ENCODE results near the gene GCN1. TPM values are rescaled to one million over a fixed set of nuclear protein-coding genes. Genes with fewer than 3 reads are reported as not detected.

Gene GCN1
- total RNA-seq, 1 experiment from 2014 or later = 181 TPM

DNA sequence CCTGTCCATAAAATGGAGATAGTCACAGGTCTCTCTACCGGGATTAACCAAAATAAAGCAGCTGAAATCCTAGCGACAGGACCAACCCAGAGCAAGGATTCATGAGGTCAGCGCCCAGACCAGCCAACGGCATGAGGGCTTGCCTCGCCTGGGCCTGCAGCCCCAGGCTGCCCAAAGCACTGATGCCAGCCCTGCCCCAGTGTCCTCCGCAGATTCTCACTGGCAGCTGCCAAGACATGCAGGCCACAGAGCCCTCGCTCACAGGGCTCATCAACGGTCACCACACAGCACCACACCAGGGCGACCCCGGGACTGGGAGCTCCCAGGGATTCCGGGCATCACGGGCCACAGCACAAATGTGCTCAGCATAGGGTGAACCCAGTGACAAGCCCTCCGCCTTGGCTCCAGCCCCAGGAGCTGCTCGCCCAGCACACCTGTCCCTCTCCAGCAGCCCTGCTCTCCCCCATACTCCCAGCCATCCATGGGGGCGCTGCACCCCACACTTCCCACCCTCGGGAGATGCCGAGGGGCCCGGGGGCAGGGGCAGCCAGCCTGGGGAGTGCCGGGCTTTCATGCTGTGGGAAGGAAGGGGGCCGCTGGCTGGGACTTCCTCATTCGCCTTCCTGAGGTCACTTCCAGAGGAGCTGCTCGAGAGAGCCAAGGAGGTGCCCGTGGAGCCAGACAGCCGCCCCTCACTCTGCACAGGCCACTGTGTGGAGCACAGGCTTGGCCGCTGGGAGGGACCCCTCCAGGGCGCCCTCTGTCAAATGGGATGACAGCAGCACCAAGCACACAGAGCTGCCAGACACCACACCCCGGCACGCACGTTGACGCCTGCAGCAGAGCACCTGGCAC lies 92.1 kb downstream of the GCN1 start:
- Mint-ChIP-seq H3K9me3 (no peaks in the 10 kb centered on the region), H3K27ac (no peak overlapping the region), H3K4me3 (no peak overlapping the region), H3K4me1 (peaks cover 21% of the 10 kb centered on the region), H3K27me3 (ENCODE audit: low read depth) (no peaks in the 10 kb centered on the region), H3K36me3 (peaks cover 27% of the 10 kb centered on the region)
- ChIA-PET CTCF (interaction anchor here (0.8 to 2.0 kb wide), 8 partner anchors 8 to 200 kb away, joined by 3 to 9 read pairs (median 3); partner anchors contain the start of genes BICDL1, PXN and SIRT4), POLR2A (interaction anchor here (0.5 to 1.2 kb wide), 3 partner anchors 10 to 378 kb away, joined by 3 to 6 read pairs (median 3); partner anchors contain the start of gene RAB35)
- ATAC-seq (peak; percentile 60), DNase-seq (ENCODE audit: low spot score) (peak; percentile 35)
- 0 out of 2 replicates have a peak, but pooled peaks have one; percentile 29 for TF ChIP-seq FOXP1 (CRISPR knock-in tag; IDR thresholded peaks at IDR 0.05; ENCODE audit: borderline replicate concordance)
- TF ChIP-seq TEAD1 (CRISPR knock-in tag; IDR thresholded peaks at IDR 0.05) = no peak
- TF ChIP-seq, protein P1, sequence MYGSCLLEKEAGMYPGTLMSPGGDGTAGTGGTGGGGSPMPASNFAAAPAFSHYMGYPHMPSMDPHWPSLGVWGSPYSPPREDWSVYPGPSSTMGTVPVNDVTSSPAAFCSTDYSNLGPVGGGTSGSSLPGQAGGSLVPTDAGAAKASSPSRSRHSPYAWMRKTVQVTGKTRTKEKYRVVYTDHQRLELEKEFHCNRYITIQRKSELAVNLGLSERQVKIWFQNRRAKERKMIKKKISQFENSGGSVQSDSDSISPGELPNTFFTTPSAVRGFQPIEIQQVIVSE (CRISPR knock-in tag; IDR thresholded peaks at IDR 0.05; ENCODE audit: borderline replicate concordance) = no peak
- TF ChIP-seq, protein P2, sequence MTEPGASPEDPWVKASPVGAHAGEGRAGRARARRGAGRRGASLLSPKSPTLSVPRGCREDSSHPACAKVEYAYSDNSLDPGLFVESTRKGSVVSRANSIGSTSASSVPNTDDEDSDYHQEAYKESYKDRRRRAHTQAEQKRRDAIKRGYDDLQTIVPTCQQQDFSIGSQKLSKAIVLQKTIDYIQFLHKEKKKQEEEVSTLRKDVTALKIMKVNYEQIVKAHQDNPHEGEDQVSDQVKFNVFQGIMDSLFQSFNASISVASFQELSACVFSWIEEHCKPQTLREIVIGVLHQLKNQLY (CRISPR knock-in tag; IDR thresholded peaks at IDR 0.05) = no peak

DNA sequence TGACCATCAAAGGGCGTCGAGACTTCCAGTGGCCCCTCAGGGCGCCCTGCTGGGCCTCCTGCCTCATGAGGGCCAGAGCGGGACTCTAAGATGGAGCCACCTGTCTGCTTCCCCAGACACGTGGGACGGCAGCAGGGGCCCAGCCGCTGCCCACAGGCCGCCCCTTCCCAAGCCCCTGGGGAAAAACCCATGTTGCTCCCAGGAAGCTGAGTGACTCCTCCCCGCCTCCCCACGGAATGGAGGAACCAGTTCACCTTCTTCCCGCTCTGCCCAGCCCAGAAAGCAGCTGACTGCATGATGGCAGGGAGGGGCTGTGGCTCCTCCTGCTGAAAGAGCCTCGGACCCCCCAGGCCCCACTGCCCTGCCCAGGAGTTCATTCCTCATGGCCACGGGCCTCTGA lies 92.9 kb downstream of the GCN1 start:
- ATAC-seq (no peak), DNase-seq (ENCODE audit: low spot score) (no peak)
- H3K4me1 Mint-ChIP-seq = peaks cover 19% of the 10 kb centered on the region
- TF ChIP-seq KAT7 (CRISPR knock-in tag; IDR thresholded peaks at IDR 0.05; ENCODE audit: borderline replicate concordance) = no peak
- TF ChIP-seq NR2C2 (CRISPR knock-in tag; IDR thresholded peaks at IDR 0.05) = no peak
- TF ChIP-seq ZNF263 (CRISPR knock-in tag; IDR thresholded peaks at IDR 0.05; ENCODE audit: low read depth) = no peak
- ChIA-PET POLR2A (no interaction called here), CTCF (interaction anchor here (0.8 to 2.0 kb wide), 3 partner anchors 15 to 17 kb away, joined by 3 to 5 read pairs (median 3); partner anchors contain the start of gene RAB35)
- H3K9me3 Mint-ChIP-seq = no peaks in the 10 kb centered on the region
- no peaks in the 10 kb centered on the region for H3K27me3 Mint-ChIP-seq (ENCODE audit: low read depth)
- H3K4me3 Mint-ChIP-seq = no peak overlapping the region
- peaks cover 26% of the 10 kb centered on the region for H3K36me3 Mint-ChIP-seq
- H3K27ac Mint-ChIP-seq = peak overlapping the region; percentile 72

DNA sequence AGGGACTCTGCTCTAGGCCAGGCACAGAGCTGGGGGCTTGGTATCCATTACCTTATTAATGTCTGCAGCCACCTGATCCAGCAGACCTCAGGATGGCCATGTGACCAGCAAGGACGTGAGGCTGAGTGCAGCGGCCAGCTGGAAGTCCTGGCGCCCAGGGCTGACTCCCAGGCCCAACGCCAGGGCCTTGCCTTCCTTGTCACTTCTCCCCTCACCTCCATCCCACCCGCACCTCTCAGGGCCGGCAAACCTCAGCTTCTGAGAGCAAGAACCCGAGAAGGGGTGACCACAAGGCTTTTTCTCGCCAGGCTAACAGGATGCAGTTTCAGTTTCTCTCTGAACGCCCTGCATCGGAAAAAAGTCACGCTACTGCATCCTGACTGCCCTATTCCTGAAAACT lies 93.3 kb downstream of the GCN1 start:
- peaks cover 24% of the 10 kb centered on the region for H3K36me3 Mint-ChIP-seq
- ChIA-PET POLR2A (no interaction called here), CTCF (interaction anchor here (0.9 kb wide), 1 partner anchor 16 kb away, joined by 3 read pairs; the partner anchor contains the start of gene RAB35)
- no peaks in the 10 kb centered on the region for H3K27me3 Mint-ChIP-seq (ENCODE audit: low read depth)
- H3K4me3 Mint-ChIP-seq = no peak overlapping the region
- TF ChIP-seq, protein P3, sequence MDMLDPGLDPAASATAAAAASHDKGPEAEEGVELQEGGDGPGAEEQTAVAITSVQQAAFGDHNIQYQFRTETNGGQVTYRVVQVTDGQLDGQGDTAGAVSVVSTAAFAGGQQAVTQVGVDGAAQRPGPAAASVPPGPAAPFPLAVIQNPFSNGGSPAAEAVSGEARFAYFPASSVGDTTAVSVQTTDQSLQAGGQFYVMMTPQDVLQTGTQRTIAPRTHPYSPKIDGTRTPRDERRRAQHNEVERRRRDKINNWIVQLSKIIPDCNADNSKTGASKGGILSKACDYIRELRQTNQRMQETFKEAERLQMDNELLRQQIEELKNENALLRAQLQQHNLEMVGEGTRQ (CRISPR knock-in tag; IDR thresholded peaks at IDR 0.05) = no peak
- TF ChIP-seq ESRRA (CRISPR knock-in tag; IDR thresholded peaks at IDR 0.05; ENCODE audit: borderline replicate concordance) = no peak
- no peak for TF ChIP-seq PRRX2 (CRISPR knock-in tag; IDR thresholded peaks at IDR 0.05)
- no peak for TF ChIP-seq ZBTB21 (CRISPR knock-in tag; IDR thresholded peaks at IDR 0.05; ENCODE audit: borderline replicate concordance)
- TF ChIP-seq, protein P4, sequence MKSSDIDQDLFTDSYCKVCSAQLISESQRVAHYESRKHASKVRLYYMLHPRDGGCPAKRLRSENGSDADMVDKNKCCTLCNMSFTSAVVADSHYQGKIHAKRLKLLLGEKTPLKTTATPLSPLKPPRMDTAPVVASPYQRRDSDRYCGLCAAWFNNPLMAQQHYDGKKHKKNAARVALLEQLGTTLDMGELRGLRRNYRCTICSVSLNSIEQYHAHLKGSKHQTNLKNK (CRISPR knock-in tag; IDR thresholded peaks at IDR 0.05) = no peak
- no peak for TF ChIP-seq NFATC4 (CRISPR knock-in tag; IDR thresholded peaks at IDR 0.05)
- peaks cover 18% of the 10 kb centered on the region for H3K4me1 Mint-ChIP-seq
- no peaks in the 10 kb centered on the region for H3K9me3 Mint-ChIP-seq
- peak overlapping the region; percentile 72 for H3K27ac Mint-ChIP-seq
- DNase-seq (ENCODE audit: low spot score) (no peak), ATAC-seq (no peak)

DNA sequence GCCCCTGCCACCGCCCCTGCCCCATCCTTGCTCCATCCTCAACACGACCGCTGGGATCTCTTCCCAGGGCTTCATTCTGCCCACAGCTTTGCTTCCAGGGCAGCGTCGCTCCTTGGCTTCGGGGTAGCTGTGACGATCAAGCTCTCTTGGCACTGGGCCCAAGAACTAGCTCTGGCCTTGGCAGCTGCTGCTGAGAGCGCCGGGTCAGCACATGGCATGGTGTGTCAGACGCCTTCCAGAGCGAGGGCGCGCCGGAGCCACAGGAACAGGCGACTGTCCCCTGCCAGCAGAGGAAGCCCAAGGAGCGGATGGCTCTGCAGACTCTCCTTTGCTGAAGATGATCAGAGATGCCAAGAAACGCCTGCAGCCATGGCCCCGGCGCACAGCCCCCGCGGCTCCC lies 93.9 kb downstream of the GCN1 start:
- ChIA-PET POLR2A (no interaction called here), CTCF (interaction anchor here (0.6 to 0.9 kb wide), 2 partner anchors 16 to 162 kb away, joined by 3 to 5 read pairs; partner anchors contain the start of gene RAB35)
- H3K27me3 Mint-ChIP-seq (ENCODE audit: low read depth) = no peaks in the 10 kb centered on the region
- H3K27ac Mint-ChIP-seq = peak overlapping the region; percentile 78; the same call in 1 of the 2 replicates
- ATAC-seq (no peak), DNase-seq (ENCODE audit: low spot score) (no peak)
- peaks cover 20% of the 10 kb centered on the region for H3K36me3 Mint-ChIP-seq
- peaks cover 20% of the 10 kb centered on the region for H3K4me1 Mint-ChIP-seq
- no peak overlapping the region for H3K4me3 Mint-ChIP-seq
- H3K9me3 Mint-ChIP-seq = no peaks in the 10 kb centered on the region
- no peak for TF ChIP-seq ZNF232 (CRISPR knock-in tag; IDR thresholded peaks at IDR 0.05)
- TF ChIP-seq, protein P5, sequence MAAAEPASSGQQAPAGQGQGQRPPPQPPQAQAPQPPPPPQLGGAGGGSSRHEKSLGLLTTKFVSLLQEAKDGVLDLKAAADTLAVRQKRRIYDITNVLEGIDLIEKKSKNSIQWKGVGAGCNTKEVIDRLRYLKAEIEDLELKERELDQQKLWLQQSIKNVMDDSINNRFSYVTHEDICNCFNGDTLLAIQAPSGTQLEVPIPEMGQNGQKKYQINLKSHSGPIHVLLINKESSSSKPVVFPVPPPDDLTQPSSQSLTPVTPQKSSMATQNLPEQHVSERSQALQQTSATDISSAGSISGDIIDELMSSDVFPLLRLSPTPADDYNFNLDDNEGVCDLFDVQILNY (CRISPR knock-in tag; IDR thresholded peaks at IDR 0.05) = no peak
- TF ChIP-seq GRHL2 (CRISPR knock-in tag; IDR thresholded peaks at IDR 0.05; ENCODE audit: insufficient replicate concordance, severe bottlenecking) = no peak
- TF ChIP-seq NR2C2 (CRISPR knock-in tag; IDR thresholded peaks at IDR 0.05) = no peak
- TF ChIP-seq ZBTB21 (CRISPR knock-in tag; IDR thresholded peaks at IDR 0.05; ENCODE audit: borderline replicate concordance) = no peak
- no peak for TF ChIP-seq RELA (CRISPR knock-in tag; IDR thresholded peaks at IDR 0.05; ENCODE audit: borderline replicate concordance)
- TF ChIP-seq, protein P6, sequence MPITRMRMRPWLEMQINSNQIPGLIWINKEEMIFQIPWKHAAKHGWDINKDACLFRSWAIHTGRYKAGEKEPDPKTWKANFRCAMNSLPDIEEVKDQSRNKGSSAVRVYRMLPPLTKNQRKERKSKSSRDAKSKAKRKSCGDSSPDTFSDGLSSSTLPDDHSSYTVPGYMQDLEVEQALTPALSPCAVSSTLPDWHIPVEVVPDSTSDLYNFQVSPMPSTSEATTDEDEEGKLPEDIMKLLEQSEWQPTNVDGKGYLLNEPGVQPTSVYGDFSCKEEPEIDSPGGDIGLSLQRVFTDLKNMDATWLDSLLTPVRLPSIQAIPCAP (CRISPR knock-in tag; IDR thresholded peaks at IDR 0.05) = no peak
- no peak for TF ChIP-seq TCF7 (CRISPR knock-in tag; IDR thresholded peaks at IDR 0.05; ENCODE audit: low read depth)
- TF ChIP-seq SOX15 (CRISPR knock-in tag; IDR thresholded peaks at IDR 0.05) = no peak
- TF ChIP-seq, protein P7, sequence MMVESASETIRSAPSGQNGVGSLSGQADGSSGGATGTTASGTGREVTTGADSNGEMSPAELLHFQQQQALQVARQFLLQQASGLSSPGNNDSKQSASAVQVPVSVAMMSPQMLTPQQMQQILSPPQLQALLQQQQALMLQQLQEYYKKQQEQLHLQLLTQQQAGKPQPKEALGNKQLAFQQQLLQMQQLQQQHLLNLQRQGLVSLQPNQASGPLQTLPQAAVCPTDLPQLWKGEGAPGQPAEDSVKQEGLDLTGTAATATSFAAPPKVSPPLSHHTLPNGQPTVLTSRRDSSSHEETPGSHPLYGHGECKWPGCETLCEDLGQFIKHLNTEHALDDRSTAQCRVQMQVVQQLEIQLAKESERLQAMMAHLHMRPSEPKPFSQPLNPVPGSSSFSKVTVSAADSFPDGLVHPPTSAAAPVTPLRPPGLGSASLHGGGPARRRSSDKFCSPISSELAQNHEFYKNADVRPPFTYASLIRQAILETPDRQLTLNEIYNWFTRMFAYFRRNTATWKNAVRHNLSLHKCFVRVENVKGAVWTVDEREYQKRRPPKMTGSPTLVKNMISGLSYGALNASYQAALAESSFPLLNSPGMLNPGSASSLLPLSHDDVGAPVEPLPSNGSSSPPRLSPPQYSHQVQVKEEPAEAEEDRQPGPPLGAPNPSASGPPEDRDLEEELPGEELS (CRISPR knock-in tag; IDR thresholded peaks at IDR 0.05) = no peak
